ENCODE results near the gene RUFY1. TPM values are rescaled to one million over a fixed set of nuclear protein-coding genes. Genes with fewer than 3 reads are reported as not detected.

The RUFY1 gene
- total RNA-seq, 6 experiments from 2014 or later = 17.6 to 24.2 (median 19.5) TPM

DNA sequence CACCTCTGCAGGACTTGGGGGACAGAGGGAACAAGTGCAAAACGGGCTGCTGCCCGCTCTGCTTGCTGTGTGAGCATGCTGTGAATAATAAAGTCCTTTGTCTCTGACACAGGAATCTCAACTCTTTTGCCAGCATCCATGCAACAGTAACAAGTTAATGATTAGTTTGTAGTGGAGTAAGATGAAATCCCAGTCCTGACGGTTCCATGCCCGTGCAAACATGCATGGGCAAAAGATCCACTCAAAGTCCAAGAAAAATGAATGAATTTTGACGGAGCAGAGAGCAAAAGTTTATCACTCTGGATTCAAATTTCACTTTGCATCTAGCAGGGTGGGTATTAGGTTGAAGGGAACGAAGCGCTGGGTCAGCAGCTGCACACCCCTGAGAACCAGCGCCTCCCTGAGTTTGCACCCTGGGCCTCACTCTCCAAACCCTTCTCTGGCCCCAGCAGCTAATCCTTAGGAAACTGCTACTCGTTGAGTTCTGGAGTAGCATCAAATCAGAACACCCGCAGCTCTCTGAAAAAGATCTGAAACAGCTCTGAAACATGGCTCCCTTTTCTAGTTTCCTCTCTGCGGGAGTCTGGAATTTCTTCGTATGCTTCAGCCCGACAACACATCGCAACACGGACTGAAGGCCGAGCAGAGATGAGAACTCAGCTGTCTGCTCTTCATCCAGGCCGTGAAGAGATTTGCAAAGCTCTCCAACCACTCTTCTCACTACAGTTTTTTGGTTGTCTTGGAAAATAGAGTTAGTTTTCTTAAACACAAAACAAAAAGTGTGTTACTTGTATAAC lies 45.6 kb upstream of the RUFY1 start:
- intact Hi-C loops (cut with DNase I) = no loop called here
- DNase-seq = no peak
- WGBS (ENCODE audit: insufficient coverage, low coverage, low lambda C conversion rate, missing lambda C conversion rate) = 34% methylated on average over 16 of the region's 17 CpGs
- Histone ChIP-seq H3K4me3 (no peak overlapping the region), H3K4me1 (peaks cover 0 to 5% (median 2%) of the 10 kb centered on the region in 4 donors), H3K27ac (no peak overlapping the region), H3K9me3 (no peaks in the 10 kb centered on the region), H3K36me3 (no peaks in the 10 kb centered on the region), H3K27me3 (no peaks in the 10 kb centered on the region)
- no peak for TF ChIP-seq POLR2A (IDR thresholded peaks at IDR 0.05)
- TF ChIP-seq, protein P1, sequence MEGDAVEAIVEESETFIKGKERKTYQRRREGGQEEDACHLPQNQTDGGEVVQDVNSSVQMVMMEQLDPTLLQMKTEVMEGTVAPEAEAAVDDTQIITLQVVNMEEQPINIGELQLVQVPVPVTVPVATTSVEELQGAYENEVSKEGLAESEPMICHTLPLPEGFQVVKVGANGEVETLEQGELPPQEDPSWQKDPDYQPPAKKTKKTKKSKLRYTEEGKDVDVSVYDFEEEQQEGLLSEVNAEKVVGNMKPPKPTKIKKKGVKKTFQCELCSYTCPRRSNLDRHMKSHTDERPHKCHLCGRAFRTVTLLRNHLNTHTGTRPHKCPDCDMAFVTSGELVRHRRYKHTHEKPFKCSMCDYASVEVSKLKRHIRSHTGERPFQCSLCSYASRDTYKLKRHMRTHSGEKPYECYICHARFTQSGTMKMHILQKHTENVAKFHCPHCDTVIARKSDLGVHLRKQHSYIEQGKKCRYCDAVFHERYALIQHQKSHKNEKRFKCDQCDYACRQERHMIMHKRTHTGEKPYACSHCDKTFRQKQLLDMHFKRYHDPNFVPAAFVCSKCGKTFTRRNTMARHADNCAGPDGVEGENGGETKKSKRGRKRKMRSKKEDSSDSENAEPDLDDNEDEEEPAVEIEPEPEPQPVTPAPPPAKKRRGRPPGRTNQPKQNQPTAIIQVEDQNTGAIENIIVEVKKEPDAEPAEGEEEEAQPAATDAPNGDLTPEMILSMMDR (IDR thresholded peaks at IDR 0.05) = no peak
- ATAC-seq = peak; percentile 88 to 96 (median 94)

DNA sequence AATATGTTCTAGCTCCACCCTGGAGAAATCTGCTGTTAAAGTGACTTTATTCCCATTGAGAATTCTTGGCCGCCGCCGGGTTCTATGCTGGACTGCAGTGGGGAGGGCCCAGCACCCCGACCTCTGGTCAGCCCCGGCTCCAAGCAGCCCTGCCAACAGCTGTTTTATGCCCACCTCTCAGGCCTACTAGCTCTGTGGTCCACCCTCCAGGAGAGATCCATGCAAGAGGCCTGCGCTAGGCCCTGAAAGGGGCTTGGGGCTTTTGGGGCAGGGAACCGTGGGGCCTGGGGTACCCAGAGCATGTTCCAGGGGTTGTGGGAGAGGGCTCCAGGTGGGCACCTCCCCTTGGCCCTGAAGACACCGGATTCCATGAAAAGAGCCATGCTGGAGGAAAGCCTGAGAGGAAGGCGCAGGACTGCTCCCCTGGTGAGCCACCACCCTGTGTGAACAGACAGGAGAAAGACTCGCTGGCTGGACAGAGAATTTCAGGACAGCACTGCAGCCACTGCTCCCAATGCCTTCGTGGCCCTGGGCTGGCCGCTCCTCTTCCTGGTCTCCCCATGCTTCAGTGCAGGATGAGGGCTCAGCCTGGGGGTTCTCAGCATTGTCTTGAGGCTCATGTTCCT lies 44.6 kb upstream of the RUFY1 start:
- H3K27me3 ChIP-seq = no peaks in the 10 kb centered on the region
- peaks cover 0 to 5% (median 2%) of the 10 kb centered on the region in 4 donors for H3K4me1 ChIP-seq
- no peak overlapping the region for H3K4me3 ChIP-seq
- no peak for DNase-seq
- ATAC-seq = no peak
- H3K27ac ChIP-seq = no peak overlapping the region
- 89% methylated on average over 4 of the region's 12 CpGs for WGBS (ENCODE audit: insufficient coverage, low coverage, low lambda C conversion rate, missing lambda C conversion rate)
- H3K9me3 ChIP-seq = no peaks in the 10 kb centered on the region
- TF ChIP-seq POLR2A (IDR thresholded peaks at IDR 0.05) = no peak
- TF ChIP-seq, protein P1 (IDR thresholded peaks at IDR 0.05) = no peak
- intact Hi-C loops (cut with DNase I) = no loop called here
- H3K36me3 ChIP-seq = no peaks in the 10 kb centered on the region

DNA sequence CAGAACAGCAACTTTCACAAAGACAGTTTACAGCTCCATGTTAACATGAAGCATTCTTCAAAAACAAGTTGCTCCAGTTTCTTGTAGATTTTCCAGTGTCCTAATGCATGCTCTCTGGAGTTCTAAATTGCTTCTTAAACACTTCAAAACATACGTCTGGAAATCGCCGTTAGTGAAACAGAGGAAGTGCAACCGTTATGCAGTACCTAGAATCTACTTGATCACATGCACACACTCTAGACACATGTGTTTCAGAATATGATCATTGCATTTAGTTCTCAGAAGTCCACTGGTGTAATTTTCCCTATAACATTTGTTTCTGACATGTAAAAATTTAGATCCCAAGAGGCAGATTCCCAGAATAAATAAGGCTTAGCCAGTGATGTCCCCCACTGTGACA lies 41.1 kb upstream of the RUFY1 start:
- intact Hi-C loops (cut with DNase I) = no loop called here
- Histone ChIP-seq H3K36me3 (no peaks in the 10 kb centered on the region), H3K4me3 (no peak overlapping the region), H3K9me3 (no peaks in the 10 kb centered on the region), H3K4me1 (peaks cover 0 to 5% (median 1%) of the 10 kb centered on the region in 4 donors), H3K27ac (no peak overlapping the region), H3K27me3 (no peaks in the 10 kb centered on the region)
- ATAC-seq (no peak), DNase-seq (no peak)
- no peak for TF ChIP-seq POLR2A (IDR thresholded peaks at IDR 0.05)
- TF ChIP-seq, protein P1 (IDR thresholded peaks at IDR 0.05) = no peak
- 62% methylated on average over 4 of the region's 4 CpGs for WGBS (ENCODE audit: insufficient coverage, low coverage, low lambda C conversion rate, missing lambda C conversion rate)

DNA sequence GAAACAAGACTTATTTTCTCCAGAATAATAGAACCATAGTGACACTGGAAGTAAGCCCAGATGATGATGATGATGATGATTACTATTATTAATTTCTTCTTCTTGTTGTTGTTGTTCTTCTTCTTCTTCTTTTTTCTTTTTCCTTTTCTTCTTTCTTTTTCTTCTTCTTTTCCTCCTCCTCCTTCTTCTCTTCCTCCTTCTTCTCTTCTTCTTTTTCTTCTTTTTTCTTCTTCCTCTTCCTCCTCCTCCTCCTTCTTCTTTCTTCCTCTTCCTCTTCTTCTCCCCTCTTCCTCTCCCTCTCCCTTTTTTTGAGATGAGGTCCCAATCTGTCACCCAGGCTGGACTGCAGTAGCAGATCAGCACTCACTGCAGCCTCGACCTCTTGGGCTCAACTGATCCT lies 40.5 kb upstream of the RUFY1 start:
- ATAC-seq (no peak), DNase-seq (no peak)
- WGBS (ENCODE audit: insufficient coverage, low coverage, low lambda C conversion rate, missing lambda C conversion rate) = 55% methylated on average over 1 of the region's 1 CpG
- Histone ChIP-seq H3K27ac (no peak overlapping the region), H3K4me3 (no peak overlapping the region), H3K36me3 (no peaks in the 10 kb centered on the region), H3K9me3 (no peaks in the 10 kb centered on the region), H3K27me3 (no peaks in the 10 kb centered on the region), H3K4me1 (peaks cover 0 to 5% (median 0%) of the 10 kb centered on the region in 4 donors)
- intact Hi-C loops (cut with DNase I) = no loop called here
- TF ChIP-seq, protein P1 (IDR thresholded peaks at IDR 0.05) = no peak
- no peak for TF ChIP-seq POLR2A (IDR thresholded peaks at IDR 0.05)

Measured in right lobe of liver (tissue), 6 donors.